ENCODE results near the gene NMRAL1. TPM values are rescaled to one million over a fixed set of nuclear protein-coding genes. Genes with fewer than 3 reads are reported as not detected.

The NMRAL1 gene
- polyA plus RNA-seq, 1 of the 3 experiments (the other 2 are of a cell fraction): 99.9 TPM

DNA sequence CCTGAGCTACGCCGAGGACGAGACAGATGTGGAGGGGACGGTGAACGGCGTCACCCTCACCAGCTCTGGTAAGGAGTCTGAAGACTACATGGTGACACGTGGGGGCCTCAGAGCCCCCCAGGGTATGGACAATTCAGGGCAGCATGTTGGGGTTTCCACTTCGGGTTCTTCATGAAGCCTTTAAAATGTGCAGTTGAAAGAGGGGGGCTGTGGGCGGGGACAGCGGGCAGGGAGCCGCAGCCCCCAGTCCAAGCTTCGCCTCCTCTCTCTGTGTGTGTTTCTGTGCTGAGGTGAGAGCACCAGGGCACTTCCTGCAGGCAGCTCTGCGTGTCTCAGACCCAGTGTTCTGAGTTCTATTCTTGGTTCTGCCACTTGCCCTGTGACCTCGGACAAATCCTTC is 24.0 kb downstream of the NMRAL1 start:
- H3K4me1 ChIP-seq (ENCODE audit: control insufficient read depth in 1 of 2, insufficient read depth in 2 of 2, low read depth in 1 of 2, low read length in 1 of 2): no peaks in the 10 kb centered on the region
- POLR2A ChIA-PET: interaction anchor here (1.5 kb wide), 1 partner anchor 9 kb away, joined by 4 read pairs; no protein-coding TSS in a partner anchor
- no peaks in the 10 kb centered on the region for H3K9me2 ChIP-seq
- no peak for DNase-seq
- H3K4me2 ChIP-seq: no peak overlapping the region
- H3K4me3 ChIP-seq (ENCODE audit: low read depth in 2 of 2, low read length in 1 of 2): no peak overlapping the region
- no peaks in the 10 kb centered on the region for H3F3A ChIP-seq (replicated peaks; ENCODE audit: insufficient read depth)
- no peak for TF ChIP-seq GATA2 (CRISPR knock-in tag; IDR thresholded peaks at IDR 0.05)
- TF ChIP-seq PBX3 (IDR thresholded peaks at IDR 0.05): no peak
- TF ChIP-seq CHD2 (IDR thresholded peaks at IDR 0.05; ENCODE audit: low read length, partially characterized antibody): no peak
- TF ChIP-seq FOXM1 (IDR thresholded peaks at IDR 0.05; ENCODE audit: low read depth): no peak
- TF ChIP-seq, protein P1, sequence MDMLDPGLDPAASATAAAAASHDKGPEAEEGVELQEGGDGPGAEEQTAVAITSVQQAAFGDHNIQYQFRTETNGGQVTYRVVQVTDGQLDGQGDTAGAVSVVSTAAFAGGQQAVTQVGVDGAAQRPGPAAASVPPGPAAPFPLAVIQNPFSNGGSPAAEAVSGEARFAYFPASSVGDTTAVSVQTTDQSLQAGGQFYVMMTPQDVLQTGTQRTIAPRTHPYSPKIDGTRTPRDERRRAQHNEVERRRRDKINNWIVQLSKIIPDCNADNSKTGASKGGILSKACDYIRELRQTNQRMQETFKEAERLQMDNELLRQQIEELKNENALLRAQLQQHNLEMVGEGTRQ (IDR thresholded peaks at IDR 0.05; ENCODE audit: borderline replicate concordance, low read depth, low read length): no peak
- TF ChIP-seq NRF1 (IDR thresholded peaks at IDR 0.05; ENCODE audit: low read depth, low read length): no peak
- TF ChIP-seq RXRA (IDR thresholded peaks at IDR 0.05; ENCODE audit: borderline replicate concordance, low read depth): no peak
- no peak for TF ChIP-seq SMC3 (IDR thresholded peaks at IDR 0.05; ENCODE audit: low read depth, low read length)
- TF ChIP-seq EZH2phosphoT487 (IDR thresholded peaks at IDR 0.05; ENCODE audit: borderline replicate concordance, low read depth): no peak
- no peak for TF ChIP-seq FOSL2 (IDR thresholded peaks at IDR 0.05; ENCODE audit: borderline replicate concordance, low read depth)
- TF ChIP-seq RFX5 (IDR thresholded peaks at IDR 0.05; ENCODE audit: low read length): no peak
- no peak for TF ChIP-seq FOXJ3 (CRISPR knock-in tag; IDR thresholded peaks at IDR 0.05)
- TF ChIP-seq, protein P2, sequence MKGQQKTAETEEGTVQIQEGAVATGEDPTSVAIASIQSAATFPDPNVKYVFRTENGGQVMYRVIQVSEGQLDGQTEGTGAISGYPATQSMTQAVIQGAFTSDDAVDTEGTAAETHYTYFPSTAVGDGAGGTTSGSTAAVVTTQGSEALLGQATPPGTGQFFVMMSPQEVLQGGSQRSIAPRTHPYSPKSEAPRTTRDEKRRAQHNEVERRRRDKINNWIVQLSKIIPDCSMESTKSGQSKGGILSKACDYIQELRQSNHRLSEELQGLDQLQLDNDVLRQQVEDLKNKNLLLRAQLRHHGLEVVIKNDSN (IDR thresholded peaks at IDR 0.05; ENCODE audit: borderline replicate concordance, low read depth): no peak
- TF ChIP-seq TEAD4 (IDR thresholded peaks at IDR 0.05; ENCODE audit: borderline replicate concordance, insufficient read depth): no peak
- no peak for TF ChIP-seq RAD21 (IDR thresholded peaks at IDR 0.05; ENCODE audit: low read length)
- TF ChIP-seq EP300 (IDR thresholded peaks at IDR 0.05; ENCODE audit: borderline replicate concordance in 1 of 2, low read depth in 1 of 2, low read length in 1 of 2): no peak
- TF ChIP-seq ELF1 (IDR thresholded peaks at IDR 0.05): no peak
- no peak for TF ChIP-seq MXI1 (IDR thresholded peaks at IDR 0.05; ENCODE audit: low read depth, low read length)
- H3K79me2 ChIP-seq (ENCODE audit: insufficient read depth): no peaks in the 10 kb centered on the region
- H3K9me3 ChIP-seq: no peaks in the 10 kb centered on the region
- CTCF ChIA-PET: interaction anchor here (1.0 kb wide), 1 partner anchor 48 kb away, joined by 3 read pairs; no protein-coding TSS in a partner anchor
- H3K9ac ChIP-seq: no peak overlapping the region
- no peak overlapping the region for H2AFZ ChIP-seq (ENCODE audit: low read depth)
- H3K27me3 ChIP-seq (ENCODE audit: insufficient read depth): no peaks in the 10 kb centered on the region
- peaks cover 11 to 50% of the 10 kb centered on the region in 2 experiments for H3K36me3 ChIP-seq (replicated peaks in 1 of 2; ENCODE audit: control insufficient read depth in 1 of 2, insufficient read depth in 2 of 2, low read length in 1 of 2)
- 84% methylated on average over 13 of the region's 14 CpGs for WGBS (ENCODE audit: low lambda C conversion rate)
- no peaks in the 10 kb centered on the region for H4K20me1 ChIP-seq (ENCODE audit: insufficient read depth)
- H3K27ac ChIP-seq (ENCODE audit: low read depth in 2 of 2, low read length in 1 of 2): no peak overlapping the region
